ENCODE results near the gene UBE2G2.

UBE2G2 gene

GRCh38 chr21:44728716-44729115, 72.9 kb downstream of the UBE2G2 start:
- no peak for ATAC-seq
- TF ChIP-seq RARB (CRISPR knock-in tag; IDR thresholded peaks at IDR 0.05) (no peak), ZFP3 (CRISPR knock-in tag; IDR thresholded peaks at IDR 0.05) (no peak), TOX (CRISPR knock-in tag; IDR thresholded peaks at IDR 0.05; ENCODE audit: borderline replicate concordance) (no peak), PATZ1 (CRISPR knock-in tag; IDR thresholded peaks at IDR 0.05; ENCODE audit: borderline replicate concordance) (no peak), ISL1 (CRISPR knock-in tag; IDR thresholded peaks at IDR 0.05) (no peak), CSRNP3 (CRISPR knock-in tag; IDR thresholded peaks at IDR 0.05) (no peak)

GRCh38 chr21:44727757-44728156, 73.9 kb downstream of the UBE2G2 start:
- ATAC-seq = no peak
- TF ChIP-seq ZNF70 (CRISPR knock-in tag; IDR thresholded peaks at IDR 0.05) (no peak), TCF4 (CRISPR knock-in tag; IDR thresholded peaks at IDR 0.05; ENCODE audit: borderline replicate concordance) (no peak)

- ATAC-seq = no peak
- no peak for TF ChIP-seq PATZ1 (CRISPR knock-in tag; IDR thresholded peaks at IDR 0.05; ENCODE audit: borderline replicate concordance)
- no peak for TF ChIP-seq SNAI2 (CRISPR knock-in tag; IDR thresholded peaks at IDR 0.05)
Measured at GRCh38 chr21:44727321-44727720, 74.3 kb downstream of the UBE2G2 start.

GRCh38 chr21:44726826-44727225, 74.8 kb downstream of the UBE2G2 start:
- TF ChIP-seq TOX (CRISPR knock-in tag; IDR thresholded peaks at IDR 0.05; ENCODE audit: borderline replicate concordance) (no peak), OSR1 (CRISPR knock-in tag; IDR thresholded peaks at IDR 0.05) (no peak), PPARA (CRISPR knock-in tag; IDR thresholded peaks at IDR 0.05; ENCODE audit: borderline replicate concordance) (no peak), ESRRG (CRISPR knock-in tag; IDR thresholded peaks at IDR 0.05) (no peak), ZNF70 (CRISPR knock-in tag; IDR thresholded peaks at IDR 0.05) (no peak), ZFP30 (CRISPR knock-in tag; IDR thresholded peaks at IDR 0.05) (no peak), POU6F1 (CRISPR knock-in tag; IDR thresholded peaks at IDR 0.05; ENCODE audit: borderline replicate concordance, low read depth) (no peak), ARNTL (CRISPR knock-in tag; IDR thresholded peaks at IDR 0.05; ENCODE audit: borderline replicate concordance, low read depth) (no peak), ZNF8 (CRISPR knock-in tag; IDR thresholded peaks at IDR 0.05) (no peak), CSDC2 (CRISPR knock-in tag; IDR thresholded peaks at IDR 0.05) (no peak), GLIS3 (CRISPR knock-in tag; IDR thresholded peaks at IDR 0.05) (no peak), TCF4 (CRISPR knock-in tag; IDR thresholded peaks at IDR 0.05; ENCODE audit: borderline replicate concordance) (no peak), ISL1 (CRISPR knock-in tag; IDR thresholded peaks at IDR 0.05) (no peak), TSHZ2 (CRISPR knock-in tag; IDR thresholded peaks at IDR 0.05) (no peak), ZNF565 (CRISPR knock-in tag; conservative IDR thresholded peaks at IDR 0.05; ENCODE audit: low read depth) (no peak), ZC3H10 (CRISPR knock-in tag; IDR thresholded peaks at IDR 0.05) (no peak)
- no peak for ATAC-seq

Measured in SK-N-SH treated with all-trans-retinoic acid at 6 μM for 48 hours (cell line).